HG03439 (cell line): Measurements from ENCODE around the gene TAF6.
"Not testable (repeated sequence)": the region's sequence is repeated elsewhere in the genome, so short reads cannot be mapped to it uniquely, and the experiment has no call there.

Experiments
- ATAC-seq: cut with Tn5 transposase; IDR thresholded peaks from one replicate; pipeline ENCODE4 v1.9.1; 2021; ENCODE audit warnings: mild to moderate bottlenecking, moderate library complexity; ENCODE audit not compliant: unreplicated experiment

The TAF6 gene

GRCh38 chr7:100152937-100153666 is 33.9 kb upstream of the TAF6 start:
- ATAC-seq: no peak

DNA sequence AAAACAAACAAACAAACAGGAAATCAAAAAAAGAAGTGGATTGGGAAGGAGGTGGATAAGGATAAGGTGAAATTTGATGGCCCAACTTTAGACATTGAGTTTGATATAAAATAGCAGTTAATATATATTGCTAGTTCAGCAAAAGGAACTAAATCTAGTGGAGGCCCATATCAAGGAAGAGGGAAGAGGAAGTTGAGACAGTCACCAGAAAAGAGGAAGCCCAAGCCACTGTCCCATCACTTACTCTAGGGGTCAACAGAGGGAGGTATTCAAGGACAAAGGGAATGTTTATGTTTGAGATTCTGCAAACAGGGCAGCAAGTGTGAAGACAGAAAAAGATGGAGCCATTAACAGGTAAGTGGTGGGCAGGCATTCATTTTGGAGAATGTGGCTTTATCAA is 33.2 kb upstream of the TAF6 start:
- ATAC-seq: no peak

- ATAC-seq: peak; percentile 99
These were observed 29.6 kb upstream of the TAF6 start, which contains the start of gene LAMTOR4 for GRCh38 chr7:100148559-100149328. Gene LAMTOR4, plus strand, starts transcription at chr7:100148918. Its CDS starts 55 bp downstream, at chr7:100148973.

GRCh38 chr7:100148225-100148558 is 29.0 kb upstream of the TAF6 start:
- ATAC-seq: no peak

DNA sequence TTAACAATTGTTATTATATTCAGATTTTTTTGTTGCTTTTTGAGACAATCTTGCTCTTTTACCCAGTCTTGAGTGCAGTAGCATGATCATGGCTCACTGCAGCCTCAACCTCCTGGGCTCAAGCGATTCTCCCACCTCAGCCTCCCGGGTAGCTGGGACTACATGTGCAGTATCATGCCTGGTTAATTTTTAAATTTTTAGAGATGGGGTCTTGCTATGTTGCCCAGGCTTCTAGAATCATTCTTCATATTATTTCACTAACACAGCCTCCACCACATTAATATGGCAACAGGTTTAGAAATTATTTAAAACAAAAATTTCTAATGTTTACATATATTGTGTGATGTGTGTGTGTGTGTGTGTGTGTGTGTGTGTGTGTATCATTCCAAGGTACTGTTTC is 28.1 kb upstream of the TAF6 start:
- ATAC-seq: no peak

DNA sequence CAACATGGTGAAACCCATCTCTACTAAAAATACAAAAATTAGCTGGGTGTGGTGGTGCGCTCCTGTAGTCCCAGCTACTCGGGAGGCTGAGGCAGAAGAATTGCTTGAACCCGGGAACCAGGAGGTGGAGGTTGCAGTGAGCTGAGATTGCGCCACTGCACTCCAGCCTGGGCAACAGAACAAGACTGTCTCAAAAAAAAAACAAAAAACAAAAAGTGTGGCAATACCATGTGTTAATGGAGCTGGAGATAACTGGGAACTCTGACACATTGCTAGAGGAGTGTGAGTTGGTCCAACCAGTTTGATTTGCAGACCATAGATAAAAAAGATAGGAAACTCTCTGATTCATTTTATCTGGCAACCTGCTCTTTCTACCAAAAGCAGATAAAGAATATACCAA is 27.2 kb upstream of the TAF6 start:
- ATAC-seq: not testable (repeated sequence)

- no peak for ATAC-seq
These were observed 23.3 kb upstream of the TAF6 start for GRCh38 chr7:100142461-100142860.

DNA sequence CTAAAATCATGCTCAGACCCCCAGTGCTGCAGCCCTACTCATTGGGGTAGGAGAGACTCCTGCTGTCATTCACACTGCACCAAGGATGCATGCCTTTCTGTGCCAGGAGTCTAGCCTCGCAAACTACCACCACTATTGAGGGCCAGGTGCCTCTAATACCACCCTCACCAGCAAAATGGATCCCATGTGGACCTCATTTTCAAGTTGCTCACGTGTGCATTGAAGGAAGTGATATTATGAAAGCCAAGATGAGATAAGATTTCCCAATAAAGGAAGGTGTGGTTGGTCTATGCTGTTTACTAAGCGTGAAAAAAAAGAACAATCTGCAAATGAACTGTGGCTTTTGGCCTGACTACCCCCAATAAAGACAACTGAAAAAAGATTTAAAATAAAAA is 22.4 kb upstream of the TAF6 start:
- ATAC-seq: no peak

GRCh38 chr7:100137851-100138760 is 18.9 kb upstream of the TAF6 start:
- no peak for ATAC-seq

GRCh38 chr7:100132697-100133151 is 13.6 kb upstream of the TAF6 start:
- peak; percentile 59 for ATAC-seq

- ATAC-seq: no peak
These were observed 13.0 kb upstream of the TAF6 start for GRCh38 chr7:100132126-100132525.

- ATAC-seq: no peak
These were observed 11.7 kb upstream of the TAF6 start for GRCh38 chr7:100130608-100131453.

- not testable (repeated sequence) for ATAC-seq
These were observed 11.1 kb upstream of the TAF6 start for GRCh38 chr7:100130220-100130607.

GRCh38 chr7:100128637-100128963 is 9.4 kb upstream of the TAF6 start:
- no peak for ATAC-seq

GRCh38 chr7:100127866-100128636 is 8.9 kb upstream of the TAF6 start:
- ATAC-seq: no peak

DNA sequence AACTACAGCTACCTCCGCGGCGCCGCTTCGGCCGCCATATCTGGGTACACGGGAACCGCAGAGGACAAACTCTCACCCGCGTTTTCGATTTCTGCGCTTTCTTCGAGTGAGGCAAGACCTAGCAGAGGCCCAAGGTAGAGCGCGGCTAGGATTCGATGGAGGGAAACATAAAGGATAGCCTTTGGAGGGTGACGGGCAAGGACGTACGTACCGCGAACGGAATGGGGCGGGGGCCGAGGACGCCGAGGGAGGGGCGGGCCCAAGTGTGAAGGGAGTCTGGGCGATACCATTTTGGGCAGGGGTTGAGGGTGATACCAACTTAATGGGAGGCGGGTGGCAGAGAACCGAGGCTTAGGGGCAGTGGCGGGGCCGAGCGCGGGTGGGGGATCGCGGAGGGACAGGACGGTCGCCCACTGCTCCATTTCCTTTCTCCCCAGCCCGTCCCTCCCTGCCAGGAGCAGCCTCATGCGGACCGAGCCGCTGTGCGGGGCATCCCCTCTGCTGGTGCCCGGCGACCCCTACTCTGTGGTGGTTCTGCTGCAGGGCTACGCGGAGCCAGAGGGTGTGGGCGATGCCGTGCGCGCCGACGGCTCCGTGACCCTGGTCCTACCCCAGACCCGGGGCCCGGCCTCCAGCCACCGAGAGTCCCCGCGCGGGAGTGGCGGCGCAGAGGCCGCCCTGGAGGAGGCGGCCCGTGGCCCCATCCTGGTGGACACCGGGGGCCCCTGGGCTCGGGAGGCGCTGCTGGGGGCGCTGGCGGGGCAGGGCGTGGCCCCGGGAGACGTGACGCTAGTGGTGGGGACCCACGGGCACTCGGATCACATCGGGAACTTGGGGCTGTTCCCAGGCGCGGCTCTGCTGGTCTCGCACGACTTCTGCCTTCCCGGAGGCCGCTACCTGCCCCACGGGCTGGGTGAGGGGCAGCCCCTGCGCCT is 8.0 kb upstream of the TAF6 start, which contains the start of gene MBLAC1:
MBLAC1 (plus strand) TSS at position 37 of the 935 bp plus-strand sequence; CDS start at position 466, 429 bp downstream.
- peak; percentile 67 for ATAC-seq

- peak; percentile 6 for ATAC-seq
These were observed 7.2 kb upstream of the TAF6 start for GRCh38 chr7:100126239-100126930.
